ENCODE results near the gene PTPRS.

PTPRS gene

GRCh38 chr19:5302396-5302795 is 38.2 kb downstream of the PTPRS start:
- H3K27ac ChIP-seq: no peak overlapping the region
- no peak for TF ChIP-seq CTCF (conservative IDR thresholded peaks at IDR 0.05; ENCODE audit: low read depth)
- ChIA-PET CTCF (interaction anchor here (0.8 kb wide), 1 partner anchor 680 kb away, joined by 3 read pairs; no protein-coding TSS in a partner anchor), POLR2A (ENCODE audit: low non-redundant PET) (no interaction called here)
- no peak for DNase-seq (ENCODE audit: low spot score)

- POLR2A ChIA-PET (ENCODE audit: low non-redundant PET): interaction anchor here (0.5 to 1.0 kb wide), 2 partner anchors 10 to 430 kb away, joined by 3 read pairs; no protein-coding TSS in a partner anchor
- no peak for DNase-seq (ENCODE audit: low spot score)
- CTCF ChIA-PET: interaction anchor here (1.3 kb wide), 1 partner anchor 251 kb away, joined by 5 read pairs; no protein-coding TSS in a partner anchor
- no peak for TF ChIP-seq CTCF (conservative IDR thresholded peaks at IDR 0.05; ENCODE audit: low read depth)
- no peak overlapping the region for H3K27ac ChIP-seq
These were observed 41.5 kb downstream of the PTPRS start for GRCh38 chr19:5299137-5299536.

- no peak for TF ChIP-seq CTCF (conservative IDR thresholded peaks at IDR 0.05; ENCODE audit: low read depth)
- H3K27ac ChIP-seq: 0 out of 2 replicates have a peak overlapping the region, but pooled peaks have one; percentile 14
- ChIA-PET POLR2A (ENCODE audit: low non-redundant PET) (interaction anchor here (0.5 to 1.0 kb wide), 2 partner anchors 11 to 430 kb away, joined by 3 read pairs; no protein-coding TSS in a partner anchor), CTCF (interaction anchor here (1.0 to 1.3 kb wide), 2 partner anchors 250 to 260 kb away, joined by 3 to 5 read pairs; no protein-coding TSS in a partner anchor)
- DNase-seq (ENCODE audit: low spot score): peak; percentile 81
These were observed 42.1 kb downstream of the PTPRS start for GRCh38 chr19:5298471-5298901.

- no peak for TF ChIP-seq CTCF (conservative IDR thresholded peaks at IDR 0.05; ENCODE audit: low read depth)
- DNase-seq (ENCODE audit: low spot score): no peak
- ChIA-PET CTCF (no interaction called here), POLR2A (ENCODE audit: low non-redundant PET) (no interaction called here)
- no peak overlapping the region for H3K27ac ChIP-seq
These were observed 43.3 kb downstream of the PTPRS start for GRCh38 chr19:5297272-5297669.

- TF ChIP-seq CTCF (conservative IDR thresholded peaks at IDR 0.05; ENCODE audit: low read depth): no peak
- no peak overlapping the region for H3K27ac ChIP-seq
- POLR2A ChIA-PET (ENCODE audit: low non-redundant PET): no interaction called here
- no peak for DNase-seq (ENCODE audit: low spot score)
- CTCF ChIA-PET: interaction anchor here (0.7 kb wide), 1 partner anchor 72 kb away, joined by 4 read pairs; no protein-coding TSS in a partner anchor
These were observed 43.9 kb downstream of the PTPRS start for GRCh38 chr19:5296457-5297271.

GRCh38 chr19:5296021-5296420 is 44.6 kb downstream of the PTPRS start:
- no peak for TF ChIP-seq CTCF (conservative IDR thresholded peaks at IDR 0.05; ENCODE audit: low read depth)
- POLR2A ChIA-PET (ENCODE audit: low non-redundant PET): no interaction called here
- CTCF ChIA-PET: interaction anchor here (0.7 kb wide), 1 partner anchor 71 kb away, joined by 4 read pairs; no protein-coding TSS in a partner anchor
- H3K27ac ChIP-seq: no peak overlapping the region
- DNase-seq (ENCODE audit: low spot score): no peak
